Endothelial cell (in vitro differentiated cells): Measurements from ENCODE around the gene ENDOU. TPM values are rescaled to one million over a fixed set of nuclear protein-coding genes. Genes with fewer than 3 reads are reported as not detected.

Experiments used
- DNase-seq: peaks from one replicate; pipeline ENCODE4 v3.0.0; 2021; ENCODE audit warnings: low spot score
- H3K27ac Mint-ChIP-seq: one replicate; pipeline ENCODE4 v1.8.0; 2021; ENCODE audit warnings: mixed read lengths, inconsistent platforms; ENCODE audit not compliant: unreplicated experiment
- H3K27me3 Mint-ChIP-seq: one replicate; pipeline ENCODE4 v1.8.0; 2021; ENCODE audit warnings: mild to moderate bottlenecking, moderate library complexity, mixed read lengths, inconsistent platforms; ENCODE audit not compliant: unreplicated experiment
- H3K36me3 Mint-ChIP-seq: one replicate; pipeline ENCODE4 v1.8.0; 2021; ENCODE audit warnings: mild to moderate bottlenecking, low read depth, mixed read lengths, inconsistent platforms; ENCODE audit not compliant: unreplicated experiment
- H3K4me1 Mint-ChIP-seq: one replicate; pipeline ENCODE4 v1.8.0; 2021; ENCODE audit warnings: mild to moderate bottlenecking, mixed read lengths, inconsistent platforms; ENCODE audit not compliant: unreplicated experiment
- H3K4me3 Mint-ChIP-seq: one replicate; pipeline ENCODE4 v1.8.0; 2021; ENCODE audit warnings: mild to moderate bottlenecking, mixed read lengths, inconsistent platforms; ENCODE audit not compliant: unreplicated experiment
- H3K9me3 Mint-ChIP-seq: one replicate; pipeline ENCODE4 v1.8.0; 2021; ENCODE audit warnings: mixed read lengths, inconsistent platforms; ENCODE audit not compliant: unreplicated experiment
- total RNA-seq: library from RNA; stranded (reverse); fragmentation: NEBNext Ultra II Directional; extraction: Animal tissue kit (Norgen Biotek cat#: 25700); gene quantifications from one replicate; pipeline ENCODE4 v1.2.1, GENCODE V29; 2021; ENCODE audit not compliant: unreplicated experiment
- TF ChIP-seq, protein P1 (sequence below): fragments of 200-600 bp; sonication (generic); IDR thresholded peaks from one replicate; pipeline ENCODE4 v1.5.0; 2021; ENCODE audit warnings: antibody characterized with exemption; ENCODE audit not compliant: unreplicated experiment

The ENDOU gene
- total RNA-seq, 1 donor from 2014 or later: 1.6 TPM

DNA sequence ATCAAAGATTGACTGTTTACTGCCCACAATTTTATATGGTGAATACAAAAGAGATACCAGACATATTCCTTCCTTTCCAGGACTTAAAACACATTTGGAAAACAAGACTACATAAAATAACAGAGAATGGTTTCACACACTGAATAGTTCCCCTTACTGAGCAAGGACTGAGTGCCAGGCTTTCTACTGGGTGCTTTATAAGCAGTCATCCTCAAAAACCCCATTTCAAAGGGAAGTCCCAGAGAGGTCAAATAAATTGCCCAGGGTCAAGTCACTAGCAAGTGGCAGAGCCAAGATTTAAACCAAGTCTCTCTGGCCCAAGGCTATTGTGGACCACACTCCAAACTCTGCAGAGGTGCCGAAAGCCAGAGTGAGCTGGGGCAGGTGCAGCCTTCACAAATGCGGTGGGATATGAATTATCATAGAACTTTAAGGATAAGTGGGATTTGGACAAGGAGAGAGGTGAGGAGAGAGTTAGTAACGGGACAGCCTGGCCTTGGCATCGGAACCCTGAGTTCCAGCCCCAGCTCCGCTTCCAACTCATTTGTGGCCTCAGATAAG lies 10.4 kb downstream of the ENDOU start:
- Mint-ChIP-seq H3K9me3 (no peaks in the 10 kb centered on the region), H3K27me3 (peaks cover 10% of the 10 kb centered on the region), H3K27ac (no peak overlapping the region), H3K4me1 (peaks cover 38% of the 10 kb centered on the region), H3K4me3 (no peak overlapping the region), H3K36me3 (no peaks in the 10 kb centered on the region)
- DNase-seq: no peak
- TF ChIP-seq, protein P1, sequence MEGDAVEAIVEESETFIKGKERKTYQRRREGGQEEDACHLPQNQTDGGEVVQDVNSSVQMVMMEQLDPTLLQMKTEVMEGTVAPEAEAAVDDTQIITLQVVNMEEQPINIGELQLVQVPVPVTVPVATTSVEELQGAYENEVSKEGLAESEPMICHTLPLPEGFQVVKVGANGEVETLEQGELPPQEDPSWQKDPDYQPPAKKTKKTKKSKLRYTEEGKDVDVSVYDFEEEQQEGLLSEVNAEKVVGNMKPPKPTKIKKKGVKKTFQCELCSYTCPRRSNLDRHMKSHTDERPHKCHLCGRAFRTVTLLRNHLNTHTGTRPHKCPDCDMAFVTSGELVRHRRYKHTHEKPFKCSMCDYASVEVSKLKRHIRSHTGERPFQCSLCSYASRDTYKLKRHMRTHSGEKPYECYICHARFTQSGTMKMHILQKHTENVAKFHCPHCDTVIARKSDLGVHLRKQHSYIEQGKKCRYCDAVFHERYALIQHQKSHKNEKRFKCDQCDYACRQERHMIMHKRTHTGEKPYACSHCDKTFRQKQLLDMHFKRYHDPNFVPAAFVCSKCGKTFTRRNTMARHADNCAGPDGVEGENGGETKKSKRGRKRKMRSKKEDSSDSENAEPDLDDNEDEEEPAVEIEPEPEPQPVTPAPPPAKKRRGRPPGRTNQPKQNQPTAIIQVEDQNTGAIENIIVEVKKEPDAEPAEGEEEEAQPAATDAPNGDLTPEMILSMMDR: no peak

- H3K4me3 Mint-ChIP-seq: no peak overlapping the region
- TF ChIP-seq, protein P1: no peak
Observed at GRCh38 chr12:47712171-47712570, 13.1 kb downstream of the ENDOU start.

GRCh38 chr12:47711448-47711847 lies 13.8 kb downstream of the ENDOU start:
- TF ChIP-seq, protein P1: no peak

More at GRCh38 chr12:47712171-47712570, 13.1 kb downstream of the ENDOU start:
- Mint-ChIP-seq H3K4me1 (peaks cover 24% of the 10 kb centered on the region), H3K27ac (no peak overlapping the region), H3K36me3 (no peaks in the 10 kb centered on the region), H3K27me3 (peaks cover 8% of the 10 kb centered on the region), H3K9me3 (no peaks in the 10 kb centered on the region)
- no peak for DNase-seq

DNA sequence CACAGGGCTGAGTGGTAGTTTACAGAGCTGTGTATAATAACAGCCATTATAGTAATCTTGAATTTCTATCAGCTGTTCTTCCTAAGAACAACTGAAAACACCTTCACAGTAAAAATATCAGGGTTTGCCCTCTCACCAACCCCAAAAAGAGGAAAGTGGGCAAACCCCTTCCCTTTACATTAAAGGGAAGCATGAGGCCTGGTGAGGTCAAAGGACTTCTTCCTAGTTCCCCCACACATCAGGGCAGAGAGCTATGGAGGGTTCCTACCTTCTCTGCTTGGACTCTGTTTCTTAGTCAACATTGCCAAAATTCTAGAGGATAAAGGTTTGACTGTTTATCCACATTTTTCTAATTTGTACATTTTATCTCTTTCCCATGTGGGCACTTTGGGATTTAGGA lies 15.0 kb downstream of the ENDOU start:
- no peak overlapping the region for H3K27ac Mint-ChIP-seq
- H3K4me1 Mint-ChIP-seq: peaks cover 15% of the 10 kb centered on the region
- H3K4me3 Mint-ChIP-seq: no peak overlapping the region
- TF ChIP-seq, protein P1: no peak
- no peak for DNase-seq
- H3K9me3 Mint-ChIP-seq: no peaks in the 10 kb centered on the region
- H3K27me3 Mint-ChIP-seq: peaks cover 9% of the 10 kb centered on the region
- H3K36me3 Mint-ChIP-seq: no peaks in the 10 kb centered on the region

More at GRCh38 chr12:47711448-47711847, 13.8 kb downstream of the ENDOU start:
- Mint-ChIP-seq H3K9me3 (no peaks in the 10 kb centered on the region), H3K4me1 (peaks cover 18% of the 10 kb centered on the region), H3K27ac (no peak overlapping the region), H3K4me3 (no peak overlapping the region), H3K27me3 (peaks cover 8% of the 10 kb centered on the region), H3K36me3 (no peaks in the 10 kb centered on the region)
- no peak for DNase-seq

GRCh38 chr12:47709671-47710070 lies 15.6 kb downstream of the ENDOU start:
- Mint-ChIP-seq H3K4me1 (peaks cover 18% of the 10 kb centered on the region), H3K27me3 (peaks cover 11% of the 10 kb centered on the region), H3K4me3 (no peak overlapping the region), H3K36me3 (no peaks in the 10 kb centered on the region), H3K27ac (no peak overlapping the region), H3K9me3 (no peaks in the 10 kb centered on the region)
- TF ChIP-seq, protein P1: no peak
- DNase-seq: no peak
